Measurements from ENCODE around the gene C19orf67.
A peak's percentile ranks its signal among the peaks of the same experiment; 100 is the strongest.

The C19orf67 gene

DNA sequence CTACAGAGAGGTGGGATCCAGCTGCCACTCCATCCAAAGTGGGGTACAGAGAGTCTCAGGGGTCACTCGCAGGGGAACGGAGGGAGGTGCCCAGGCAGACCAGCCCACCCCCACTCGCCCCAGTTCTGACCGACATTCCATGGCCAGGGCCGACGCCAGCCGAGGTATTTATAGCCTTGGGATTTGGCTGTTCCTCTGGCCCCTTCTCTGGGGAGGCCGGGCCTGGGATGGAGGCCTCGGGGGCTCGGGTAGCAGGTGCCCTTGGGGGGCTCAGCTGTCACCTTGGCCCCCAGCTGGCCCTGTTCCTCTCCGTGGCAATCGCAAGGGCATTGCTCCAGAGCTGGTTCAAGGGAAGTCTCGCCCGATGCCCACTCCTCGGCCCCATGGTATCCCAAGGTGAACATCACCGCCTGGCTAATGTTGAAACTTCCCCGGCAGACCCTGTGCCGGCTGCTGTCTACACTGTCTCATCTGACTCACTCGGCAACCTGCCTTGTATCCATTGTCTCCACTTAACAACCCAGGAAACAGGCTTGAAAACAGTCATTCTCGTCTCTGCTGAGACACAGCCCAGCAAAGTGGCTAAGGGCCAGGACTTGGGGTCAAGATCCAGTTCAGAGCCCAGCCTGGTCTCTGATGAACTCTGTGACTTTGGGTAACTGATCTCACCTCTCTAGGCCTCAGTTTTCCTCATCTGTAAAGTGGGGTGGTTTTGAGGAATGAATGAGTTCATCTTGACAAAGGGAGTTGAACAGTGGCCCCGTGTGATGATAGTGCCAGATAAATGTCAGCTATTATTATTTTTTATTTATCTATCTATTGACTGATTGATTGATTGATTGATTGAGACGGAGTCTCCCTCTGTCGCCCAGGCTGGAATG, 22.2 kb upstream of the C19orf67 start:
- no peak for DNase-seq

DNA sequence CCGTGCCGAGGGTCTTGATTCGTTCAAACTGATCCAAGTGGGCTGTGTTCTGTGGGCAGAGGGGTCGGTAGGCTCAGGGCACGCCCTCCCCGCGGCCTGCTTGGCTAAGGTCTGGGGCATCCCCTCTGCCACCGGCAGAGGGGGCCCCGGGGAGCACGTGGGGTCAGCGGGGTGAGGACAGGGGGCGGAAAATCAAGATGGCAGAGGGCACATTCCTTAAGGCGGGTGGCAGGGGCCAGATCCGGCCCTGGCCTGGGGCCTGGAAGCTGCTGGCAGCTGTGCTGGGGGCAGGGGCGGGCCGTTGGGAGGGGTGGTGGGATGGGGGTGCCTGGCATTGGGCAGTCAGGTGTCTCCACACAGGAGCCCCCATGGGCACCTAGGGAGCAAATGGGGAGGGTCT, 21.3 kb upstream of the C19orf67 start:
- DNase-seq = no peak

DNA sequence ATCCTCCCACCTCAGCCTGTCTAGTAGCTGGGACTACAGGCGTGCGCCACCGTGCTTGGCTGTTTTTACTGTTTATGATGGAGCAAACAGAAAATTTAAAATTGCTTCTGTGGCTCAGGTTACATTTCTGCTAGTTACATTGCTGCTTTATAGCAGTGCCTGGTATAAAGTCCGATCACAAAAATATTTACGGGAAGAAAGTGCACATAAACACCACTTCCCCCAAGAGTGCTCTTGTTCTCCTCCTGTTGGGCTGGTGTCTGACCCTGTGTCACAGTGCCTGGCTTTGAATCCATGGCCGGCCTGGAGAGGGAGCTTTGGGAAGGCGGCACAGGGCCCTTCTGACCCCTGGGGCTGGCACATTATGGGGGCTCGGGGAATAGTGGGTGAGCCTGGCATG, 20.1 kb upstream of the C19orf67 start:
- DNase-seq = no peak

DNA sequence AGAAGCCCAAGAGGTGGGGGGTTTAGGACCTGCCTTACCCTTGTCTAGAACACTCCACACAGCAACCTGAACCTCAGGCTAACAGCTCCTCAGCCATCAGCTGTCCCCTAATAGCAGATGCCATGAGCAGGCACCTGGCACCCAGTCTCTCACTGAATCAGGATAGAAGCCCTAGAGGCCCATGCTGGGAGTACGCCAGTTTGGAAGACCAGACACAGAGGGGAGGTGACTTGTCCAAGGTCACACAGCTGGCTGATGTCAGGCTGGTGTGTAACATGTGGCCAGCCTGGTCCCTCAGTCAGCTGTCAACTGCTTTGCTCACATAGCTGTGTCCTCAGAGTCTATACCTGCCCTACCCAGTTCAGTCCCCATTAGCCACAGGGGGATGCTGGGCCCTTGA, 17.7 kb upstream of the C19orf67 start:
- DNase-seq = no peak

DNA sequence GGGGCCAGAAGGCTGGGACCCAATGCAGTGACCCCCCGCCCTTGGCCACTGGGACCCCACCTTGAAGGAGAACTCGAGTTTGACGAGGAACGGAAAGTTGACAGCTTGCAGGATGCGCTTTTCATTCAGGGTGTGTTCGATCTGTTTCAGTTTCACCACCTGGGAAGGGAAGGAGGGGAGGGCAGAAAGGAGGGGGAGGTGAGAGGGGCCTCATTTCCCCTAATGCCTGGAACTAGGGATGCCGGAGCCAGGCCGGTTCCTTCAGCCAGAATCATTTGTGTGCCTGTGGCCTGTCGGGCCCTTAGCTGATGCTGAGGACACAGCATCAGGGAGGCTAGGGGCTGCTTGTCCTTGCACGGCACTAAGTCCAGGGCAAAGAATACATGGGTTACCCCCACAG, 17.2 kb upstream of the C19orf67 start:
- DNase-seq = no peak

DNA sequence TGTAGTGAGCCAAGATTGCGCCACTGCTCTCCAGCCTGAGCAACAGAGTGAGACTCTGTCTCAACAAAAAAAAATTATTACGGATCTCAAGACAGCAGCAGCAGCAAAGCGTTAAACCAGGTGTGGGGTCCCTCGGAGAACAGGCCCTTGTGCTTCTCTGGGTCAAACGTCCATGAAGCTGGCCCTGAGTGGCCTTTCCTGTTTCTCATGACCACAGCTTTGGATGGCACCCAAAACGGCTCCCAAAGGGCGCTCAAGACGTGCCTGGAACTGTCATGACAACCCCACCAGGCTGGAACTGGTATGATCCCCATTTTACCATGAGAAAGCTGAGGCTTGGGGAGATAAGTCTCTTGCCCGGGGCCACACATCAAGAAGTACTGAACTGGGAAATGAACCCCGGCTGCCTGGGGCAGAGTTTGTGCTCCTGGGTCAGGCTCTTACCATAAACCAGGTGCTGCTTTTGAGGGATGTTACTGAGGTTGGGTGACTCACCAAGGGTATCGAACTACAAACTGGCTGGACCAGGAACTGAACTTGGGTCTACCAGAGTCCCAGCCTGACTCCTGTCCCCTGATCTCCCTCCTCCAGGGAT, 16.6 kb upstream of the C19orf67 start:
- DNase-seq = no peak

DNA sequence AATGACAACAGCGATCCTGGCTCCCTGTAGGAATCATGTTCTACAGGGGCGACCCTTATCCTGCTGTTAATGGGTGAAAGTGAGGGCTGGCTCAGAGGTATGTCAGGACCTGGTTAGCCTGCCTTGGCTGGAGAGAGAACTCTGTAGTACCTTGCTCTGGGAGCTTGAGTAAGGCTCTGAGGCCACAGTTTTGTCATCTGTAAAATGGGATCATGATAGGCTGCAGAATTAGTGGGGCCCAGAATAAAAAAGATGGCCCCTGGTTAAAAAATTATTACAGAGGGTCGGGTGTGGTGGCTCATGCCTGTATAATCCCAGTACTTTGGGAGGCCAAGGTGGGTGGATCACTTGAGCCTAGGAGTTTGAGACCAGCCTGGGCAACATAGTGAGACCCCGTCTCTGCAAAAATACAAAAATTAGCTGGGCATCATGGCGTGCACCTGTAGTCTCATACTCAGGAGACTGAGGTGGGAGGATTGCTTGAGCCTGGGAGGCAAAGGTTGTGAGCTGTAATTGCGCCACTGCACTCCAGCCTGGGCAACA, 15.5 kb upstream of the C19orf67 start:
- no peak for DNase-seq

DNA sequence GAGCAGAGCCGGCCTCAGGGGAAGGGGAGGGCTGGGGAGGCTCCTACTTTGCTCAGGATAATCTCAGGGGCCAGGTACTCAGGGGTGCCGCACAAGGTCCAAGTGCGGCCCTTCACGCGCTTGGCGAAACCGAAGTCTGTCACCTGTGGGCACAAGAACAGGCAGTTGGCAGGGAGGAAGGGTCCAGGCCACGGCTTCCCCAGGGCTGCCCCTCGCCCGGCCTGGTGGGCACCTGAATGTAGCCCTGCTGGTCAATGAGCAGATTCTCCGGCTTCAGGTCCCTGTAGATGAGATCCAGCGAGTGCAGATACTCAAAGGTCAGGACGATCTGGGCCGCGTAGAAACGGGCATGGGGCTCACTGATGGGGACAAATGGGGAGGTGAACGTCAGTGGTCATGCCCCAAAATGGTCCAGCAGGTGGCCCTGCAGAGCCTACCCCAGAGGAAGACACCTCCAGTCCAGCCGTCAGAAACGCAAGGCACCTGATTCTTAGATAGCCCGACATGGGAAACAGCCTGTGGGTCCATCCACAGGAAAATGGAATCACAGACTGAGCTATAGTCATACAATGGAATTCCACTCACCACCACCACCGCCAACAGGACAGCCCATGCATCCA, 12.1 kb upstream of the C19orf67 start:
- DNase-seq = no peak

DNA sequence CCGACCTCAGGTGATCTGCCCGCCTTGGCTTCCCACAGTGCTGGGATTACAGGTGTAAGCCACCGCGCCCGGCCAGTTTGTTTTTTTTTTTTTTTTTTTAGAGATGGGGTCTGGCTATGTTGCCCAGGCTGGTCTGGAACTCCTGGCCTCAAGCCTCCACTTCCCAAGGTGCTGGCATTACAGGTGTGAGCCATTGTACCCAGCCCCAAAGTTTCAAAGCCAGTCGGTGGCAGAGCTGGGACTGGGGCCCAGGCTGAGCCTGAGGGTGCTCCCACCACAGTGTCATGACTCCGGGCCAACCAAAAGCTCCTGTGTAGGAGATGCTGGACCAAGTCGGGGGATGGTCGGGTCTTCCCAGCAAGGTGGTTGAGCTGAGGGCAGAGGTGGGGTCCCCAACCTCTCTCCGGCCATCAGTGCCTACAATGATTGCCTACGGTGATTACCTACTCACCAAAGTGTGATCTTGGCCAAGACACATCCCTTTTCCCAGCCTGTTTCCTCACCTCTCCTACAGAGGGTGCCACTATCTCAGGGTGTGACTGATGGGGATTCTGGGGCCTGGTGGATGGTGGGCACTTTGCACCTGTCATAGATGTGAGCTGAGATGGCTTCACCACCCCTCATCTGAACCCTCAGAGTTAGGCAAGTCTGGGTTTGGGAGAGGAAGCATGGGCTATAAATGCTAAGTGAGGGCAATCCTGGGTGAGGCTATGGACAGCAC, 10.8 kb upstream of the C19orf67 start:
- DNase-seq = no peak

DNA sequence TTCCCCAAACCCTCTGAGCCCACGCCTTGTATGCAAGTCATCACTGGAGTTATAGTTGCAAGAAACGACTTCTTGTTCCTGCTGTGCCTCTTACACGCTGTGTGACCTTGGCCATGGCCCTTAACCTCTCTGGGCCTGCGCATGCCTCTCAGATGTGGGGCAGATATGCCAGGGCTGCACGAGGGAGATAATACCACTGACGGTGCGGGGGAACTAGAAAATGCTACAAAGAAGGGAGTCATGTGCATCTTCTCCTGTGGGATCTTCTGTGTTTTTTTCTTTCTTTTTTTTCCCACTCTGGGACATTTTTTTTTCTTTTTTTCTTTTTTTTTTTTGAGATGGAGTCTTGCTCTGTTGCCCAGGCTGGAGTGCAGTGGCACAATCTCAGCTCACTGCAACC, 9.3 kb upstream of the C19orf67 start:
- DNase-seq = no peak

DNA sequence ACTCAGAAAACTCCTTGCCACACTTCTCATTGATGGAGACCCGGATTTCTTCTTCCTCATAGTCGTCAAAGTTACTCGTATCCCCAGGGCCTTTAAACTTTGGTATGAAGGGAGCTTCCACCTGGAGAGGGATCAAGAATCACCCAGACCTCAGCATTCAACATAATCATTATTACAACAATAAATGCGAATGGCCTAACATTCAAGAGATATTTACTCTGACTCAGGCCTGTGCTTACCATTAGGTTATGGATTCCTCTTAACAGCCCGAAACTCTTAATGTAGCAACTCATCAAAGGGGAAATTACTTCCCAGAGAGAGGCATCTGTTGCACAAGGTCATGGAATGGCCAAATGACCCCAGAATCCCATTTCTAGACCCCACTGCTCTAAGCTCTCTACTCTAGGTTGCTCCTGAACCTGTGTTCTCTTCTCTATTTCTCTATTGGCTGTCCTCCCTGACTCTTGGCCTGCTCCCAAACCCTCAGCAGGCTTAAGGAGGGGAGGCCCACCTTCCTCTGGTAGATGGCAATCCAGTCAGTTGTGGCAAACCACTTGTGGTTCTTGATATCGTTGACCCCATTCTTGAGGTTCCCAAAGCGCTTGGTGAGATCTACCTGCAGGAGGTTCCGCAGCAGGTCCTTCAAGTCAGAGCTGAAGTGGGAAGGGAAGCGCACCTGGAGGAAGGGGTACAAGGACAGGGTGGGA, 7.7 kb upstream of the C19orf67 start:
- no peak for DNase-seq

DNA sequence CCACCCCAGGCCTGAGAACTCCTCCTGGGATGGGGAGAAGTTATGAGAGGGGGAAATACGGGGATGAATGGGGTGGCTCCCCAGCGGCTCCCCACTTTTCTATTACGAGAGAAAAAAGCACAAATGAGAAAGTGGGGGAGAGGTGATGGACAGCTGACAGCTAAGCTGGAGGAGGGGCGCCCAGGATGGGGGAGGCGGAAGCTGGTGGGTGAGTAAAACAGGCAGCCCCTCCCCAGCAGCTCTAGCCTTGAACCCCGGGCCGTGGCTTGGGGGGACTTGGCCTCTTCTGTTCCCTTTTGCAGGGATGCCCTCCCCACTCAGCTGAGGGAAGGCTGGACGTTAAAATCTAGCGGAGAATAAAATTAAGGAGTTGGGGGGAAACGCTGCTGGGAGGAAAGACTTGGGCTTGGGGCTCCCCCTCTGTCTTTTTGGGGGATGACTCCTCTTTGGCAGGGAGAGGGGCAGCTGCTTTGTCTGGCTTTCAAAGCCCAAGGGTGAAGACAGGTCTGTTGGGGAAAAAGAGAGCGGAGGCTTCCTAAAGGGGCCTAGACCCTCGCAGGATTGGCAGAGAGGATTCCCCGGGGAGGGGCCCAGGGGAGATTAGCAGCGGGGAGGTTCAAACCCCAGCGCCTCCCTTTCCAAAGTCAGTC, 6.4 kb upstream of the C19orf67 start:
- DNase-seq = no peak

DNA sequence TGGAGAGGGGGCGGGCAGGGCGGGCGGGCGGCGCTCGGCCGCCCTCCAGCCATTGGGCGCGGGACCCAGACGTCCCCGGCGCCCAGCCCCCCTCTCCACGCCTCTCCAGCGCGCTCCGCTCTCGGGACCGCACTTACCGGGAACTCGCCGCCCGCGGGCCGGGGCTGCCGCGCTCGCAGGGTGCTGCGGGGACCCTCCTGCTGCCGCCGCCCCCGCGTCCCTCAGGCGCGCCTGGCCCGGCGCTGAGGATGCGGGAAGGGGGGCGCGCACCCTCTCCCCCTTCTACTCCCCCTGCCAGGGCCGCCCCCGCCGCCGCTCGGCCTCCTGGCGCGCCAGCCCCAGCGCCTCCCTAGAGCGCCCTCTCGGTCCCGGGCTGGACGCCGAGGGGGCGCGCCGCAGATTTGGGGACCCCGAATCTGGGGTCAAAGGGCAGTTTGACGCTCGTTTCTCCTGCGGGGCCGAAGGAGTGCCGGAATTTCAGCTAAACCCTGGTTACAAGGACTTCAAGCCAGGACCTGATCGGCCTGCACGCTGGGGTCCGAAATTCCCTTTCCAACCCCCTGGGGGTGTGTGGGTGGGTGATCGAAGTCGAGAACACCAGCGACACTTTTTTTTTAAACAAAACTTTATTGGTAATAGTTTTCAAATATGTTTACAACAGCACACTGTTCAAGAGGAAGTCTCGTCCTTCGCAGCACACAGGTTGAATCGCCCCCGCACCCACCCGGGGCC, 5.7 kb upstream of the C19orf67 start:
- DNase-seq = peak; percentile 42

DNA sequence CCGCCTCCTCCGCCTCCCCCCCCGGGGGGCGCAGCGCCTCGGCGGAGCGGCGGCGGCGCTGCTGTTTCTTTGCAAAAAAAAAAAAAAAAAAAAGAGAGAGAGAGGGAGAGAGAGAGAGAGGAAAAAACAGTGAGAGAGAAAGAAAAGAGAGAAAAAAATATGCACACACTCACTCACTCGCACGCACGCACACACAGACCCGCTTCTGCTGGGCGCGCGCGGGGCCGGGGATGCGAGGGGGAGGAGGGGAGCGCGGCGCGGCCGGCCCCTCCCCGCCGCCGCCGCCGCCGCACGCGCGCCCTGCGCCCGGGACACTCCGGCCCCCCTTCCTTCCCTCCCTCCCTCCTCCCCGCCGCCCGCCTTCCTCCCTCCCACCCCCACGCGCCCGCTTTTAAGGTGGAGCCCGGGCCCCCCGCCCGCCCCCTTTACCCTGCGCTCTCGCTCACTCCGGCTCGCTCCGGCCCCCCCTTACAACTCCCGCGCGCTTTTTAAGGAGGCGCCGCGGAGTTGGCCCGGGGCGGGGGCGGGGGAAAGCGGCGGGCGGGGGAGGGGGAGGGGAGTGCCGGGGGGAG, 5.0 kb upstream of the C19orf67 start, which contains the start of gene SAMD1:
SAMD1 (minus strand) TSS at position 243 of the 572 bp plus-strand sequence.
- DNase-seq = peak; percentile 85

DNA sequence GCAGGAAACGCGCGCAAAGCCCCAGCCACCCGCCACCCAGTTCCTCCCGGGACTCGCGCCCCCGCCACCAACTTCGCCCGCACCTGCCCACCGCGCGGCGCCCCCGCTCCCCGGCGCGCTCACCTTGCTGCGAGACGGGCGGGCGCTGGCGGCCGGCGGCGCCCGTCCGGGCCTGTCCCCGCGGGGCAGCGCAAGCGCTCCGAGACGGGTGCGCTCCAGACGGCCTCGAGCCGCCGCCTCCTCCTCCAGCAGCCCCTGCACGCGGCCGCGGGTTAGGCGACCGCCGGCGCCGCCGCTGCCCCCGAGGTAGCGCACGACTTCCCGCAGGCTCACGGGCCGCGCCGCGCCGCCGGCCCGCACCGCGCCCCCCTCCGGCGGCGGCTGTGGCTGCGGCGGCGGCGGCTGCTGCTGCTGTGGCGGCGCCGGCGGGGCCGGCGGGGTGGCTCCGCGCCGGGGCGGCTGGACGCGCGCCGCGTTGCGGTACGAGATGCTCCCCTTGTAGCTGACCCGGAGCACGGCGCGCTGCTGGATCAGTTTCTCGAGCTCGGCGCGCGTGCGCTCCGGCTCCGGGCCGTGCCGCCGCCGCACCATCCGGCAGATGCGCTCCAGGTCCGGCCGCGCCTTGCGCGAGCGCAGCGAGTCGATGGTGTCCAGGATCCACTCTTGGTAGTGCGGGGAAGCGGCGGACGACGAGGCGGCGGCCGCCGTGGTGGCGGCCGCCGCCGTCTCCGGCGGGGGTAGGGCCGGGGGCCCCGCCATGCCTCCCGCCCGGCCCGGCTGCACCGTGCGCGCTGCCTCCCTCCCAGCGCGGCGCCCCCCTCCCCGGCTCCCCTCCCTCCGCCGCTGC, 4.3 kb upstream of the C19orf67 start:
- peak; percentile 25 for DNase-seq

DNA sequence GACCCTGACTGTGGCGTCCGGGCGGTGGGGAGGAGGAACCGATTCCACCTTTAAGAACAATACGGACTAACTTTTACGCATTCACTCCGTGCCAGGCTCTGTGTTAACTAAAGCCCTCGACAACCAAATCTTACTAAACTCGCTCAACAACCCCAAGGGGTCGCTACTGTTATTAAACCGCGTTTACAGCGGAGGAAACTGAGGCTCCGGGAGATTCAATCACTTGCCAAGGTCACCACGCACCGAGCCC, 3.8 kb upstream of the C19orf67 start:
- DNase-seq = no peak

DNA sequence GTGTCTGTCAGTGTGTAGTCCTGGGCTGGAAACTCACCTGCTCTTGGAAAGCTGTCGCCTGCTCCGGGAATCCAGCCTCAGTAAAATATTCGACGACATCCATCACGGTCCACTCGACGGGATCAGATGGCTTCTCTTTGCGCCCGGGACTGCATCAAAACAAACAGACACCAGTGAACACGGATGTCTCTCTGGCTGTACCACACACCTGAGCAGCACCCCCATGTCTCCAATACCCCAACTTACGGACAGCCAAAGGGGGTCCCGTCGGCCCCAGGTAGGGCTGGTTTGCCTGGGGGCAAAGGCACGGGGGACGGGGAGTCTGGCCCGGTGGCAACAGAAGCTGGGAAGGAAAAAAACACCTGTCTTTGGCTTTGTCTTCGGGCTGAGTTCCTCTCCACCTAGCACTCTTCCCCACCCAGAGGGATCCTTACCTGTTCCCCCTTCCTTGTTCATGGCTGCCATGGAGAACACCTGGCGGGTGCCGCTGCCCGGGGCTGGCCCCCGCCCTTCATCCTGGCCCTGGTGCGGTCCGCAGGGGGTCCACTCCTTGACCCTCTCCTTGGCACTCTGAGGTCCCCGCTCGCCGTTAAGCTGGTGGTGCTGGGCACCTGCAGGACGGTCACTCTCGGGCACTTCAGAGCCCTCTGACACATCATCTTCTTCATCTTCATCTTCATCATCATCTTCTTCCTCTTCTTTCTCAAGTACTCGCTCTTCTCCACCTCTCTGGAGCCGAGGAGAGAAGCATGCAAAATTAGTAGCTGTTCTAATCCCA, 3.2 kb upstream of the C19orf67 start:
- no peak for DNase-seq

DNA sequence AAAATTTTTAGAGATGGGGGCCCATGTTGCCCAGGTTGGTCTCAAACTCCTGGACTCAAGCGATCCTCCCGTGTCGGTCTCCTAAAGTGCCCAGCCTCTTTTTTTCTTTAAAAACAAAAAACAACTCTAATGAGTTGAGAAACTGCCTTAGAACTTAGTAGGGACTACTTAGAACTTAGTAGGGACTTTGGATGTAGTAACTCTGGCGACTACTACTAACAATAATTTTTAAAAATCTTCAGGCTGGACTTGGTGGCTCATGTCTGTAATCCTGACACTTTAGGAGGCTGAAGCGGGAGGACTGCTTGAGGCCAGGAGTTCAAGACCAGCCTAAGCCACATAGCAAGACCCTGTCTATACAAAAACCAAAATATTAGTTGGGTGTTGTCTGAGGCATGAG, 515 bp upstream of the C19orf67 start:
- no peak for DNase-seq

DNA sequence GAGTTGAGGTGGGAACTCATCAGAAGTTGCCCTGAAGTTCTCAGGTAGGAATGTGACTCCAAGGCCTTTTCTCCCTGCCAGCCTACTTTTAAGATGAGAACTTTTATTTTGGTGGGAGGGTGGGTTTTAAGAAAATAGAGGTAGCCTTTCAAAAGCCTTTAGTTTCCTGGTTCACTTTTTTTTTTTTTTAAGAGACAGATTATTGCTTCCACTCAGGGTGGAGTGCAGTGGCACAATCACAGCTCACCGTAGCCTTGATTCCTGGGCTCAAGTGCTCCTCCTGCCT, 3.0 kb downstream of the C19orf67 start:
- no peak for DNase-seq

Measured in NCI-H345 (cell line).